ENCODE data around the gene DNAJB13.

The DNAJB13 gene

DNA sequence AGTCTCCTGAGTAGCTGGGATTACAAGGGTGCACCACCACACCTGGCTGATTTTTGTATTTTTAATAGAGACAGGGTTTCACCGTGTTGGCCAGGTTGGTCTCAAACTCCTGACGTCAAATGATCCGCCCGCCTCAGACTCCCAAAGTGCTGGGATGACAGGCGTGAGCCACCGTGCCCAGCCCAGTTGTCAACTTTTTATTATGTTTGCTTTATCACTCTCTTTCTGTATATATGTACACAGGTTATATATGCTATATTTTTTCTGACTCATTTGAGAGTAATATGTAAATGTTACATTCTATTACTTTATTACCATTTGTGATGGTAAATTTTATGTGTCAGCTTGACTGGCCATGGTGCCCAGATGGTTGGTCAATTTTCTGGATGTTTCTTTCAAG lies 18.9 kb upstream of the DNAJB13 start:
- Histone ChIP-seq H3K27ac (ENCODE audit: extremely low read depth, low read depth, low read length) (no peak overlapping the region), H3K36me3 (ENCODE audit: control insufficient read depth in 2 of 2, insufficient read depth in 1 of 2, low read length in 2 of 2) (peaks cover 4 to 48% of the 10 kb centered on the region in 2 experiments; a peak in 2 of 3 replicates), H3K4me1 (ENCODE audit: control insufficient read depth, insufficient read depth, low read length) (no peaks in the 10 kb centered on the region), H3K9me3 (ENCODE audit: control insufficient read depth, insufficient read depth, low read depth, low read length) (no peaks in the 10 kb centered on the region), H3K4me3 (ENCODE audit: low read depth, low read length) (no peak overlapping the region)
- TF ChIP-seq, protein P1, sequence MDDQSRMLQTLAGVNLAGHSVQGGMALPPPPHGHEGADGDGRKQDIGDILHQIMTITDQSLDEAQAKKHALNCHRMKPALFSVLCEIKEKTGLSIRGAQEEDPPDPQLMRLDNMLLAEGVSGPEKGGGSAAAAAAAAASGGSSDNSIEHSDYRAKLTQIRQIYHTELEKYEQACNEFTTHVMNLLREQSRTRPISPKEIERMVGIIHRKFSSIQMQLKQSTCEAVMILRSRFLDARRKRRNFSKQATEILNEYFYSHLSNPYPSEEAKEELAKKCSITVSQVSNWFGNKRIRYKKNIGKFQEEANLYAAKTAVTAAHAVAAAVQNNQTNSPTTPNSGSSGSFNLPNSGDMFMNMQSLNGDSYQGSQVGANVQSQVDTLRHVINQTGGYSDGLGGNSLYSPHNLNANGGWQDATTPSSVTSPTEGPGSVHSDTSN (CRISPR knock-in tag; IDR thresholded peaks at IDR 0.05) = no peak
- no peak for TF ChIP-seq ZNF555 (tag by site-specific recombination; conservative IDR thresholded peaks at IDR 0.05)
- no peak for TF ChIP-seq ZNF214 (tag by site-specific recombination; IDR thresholded peaks at IDR 0.05; ENCODE audit: borderline replicate concordance)
- no peak for TF ChIP-seq ZNF843 (tag by site-specific recombination; IDR thresholded peaks at IDR 0.05)
- TF ChIP-seq, protein P2, sequence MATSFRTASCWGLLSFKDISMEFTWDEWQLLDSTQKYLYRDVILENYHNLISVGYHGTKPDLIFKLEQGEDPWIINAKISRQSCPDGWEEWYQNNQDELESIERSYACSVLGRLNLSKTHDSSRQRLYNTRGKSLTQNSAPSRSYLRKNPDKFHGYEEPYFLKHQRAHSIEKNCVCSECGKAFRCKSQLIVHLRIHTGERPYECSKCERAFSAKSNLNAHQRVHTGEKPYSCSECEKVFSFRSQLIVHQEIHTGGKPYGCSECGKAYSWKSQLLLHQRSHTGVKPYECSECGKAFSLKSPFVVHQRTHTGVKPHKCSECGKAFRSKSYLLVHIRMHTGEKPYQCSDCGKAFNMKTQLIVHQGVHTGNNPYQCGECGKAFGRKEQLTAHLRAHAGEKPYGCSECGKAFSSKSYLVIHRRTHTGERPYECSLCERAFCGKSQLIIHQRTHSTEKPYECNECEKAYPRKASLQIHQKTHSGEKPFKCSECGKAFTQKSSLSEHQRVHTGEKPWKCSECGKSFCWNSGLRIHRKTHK (tag by site-specific recombination; IDR thresholded peaks at IDR 0.05) = no peak
- no peak for TF ChIP-seq SP7 (tag by site-specific recombination; IDR thresholded peaks at IDR 0.05)
- TF ChIP-seq ZNF529 (tag by site-specific recombination; IDR thresholded peaks at IDR 0.05; ENCODE audit: insufficient replicate concordance) = no peak
- TF ChIP-seq ZNF510 (tag by site-specific recombination; IDR thresholded peaks at IDR 0.05; ENCODE audit: insufficient replicate concordance) = no peak
- TF ChIP-seq, protein P3, sequence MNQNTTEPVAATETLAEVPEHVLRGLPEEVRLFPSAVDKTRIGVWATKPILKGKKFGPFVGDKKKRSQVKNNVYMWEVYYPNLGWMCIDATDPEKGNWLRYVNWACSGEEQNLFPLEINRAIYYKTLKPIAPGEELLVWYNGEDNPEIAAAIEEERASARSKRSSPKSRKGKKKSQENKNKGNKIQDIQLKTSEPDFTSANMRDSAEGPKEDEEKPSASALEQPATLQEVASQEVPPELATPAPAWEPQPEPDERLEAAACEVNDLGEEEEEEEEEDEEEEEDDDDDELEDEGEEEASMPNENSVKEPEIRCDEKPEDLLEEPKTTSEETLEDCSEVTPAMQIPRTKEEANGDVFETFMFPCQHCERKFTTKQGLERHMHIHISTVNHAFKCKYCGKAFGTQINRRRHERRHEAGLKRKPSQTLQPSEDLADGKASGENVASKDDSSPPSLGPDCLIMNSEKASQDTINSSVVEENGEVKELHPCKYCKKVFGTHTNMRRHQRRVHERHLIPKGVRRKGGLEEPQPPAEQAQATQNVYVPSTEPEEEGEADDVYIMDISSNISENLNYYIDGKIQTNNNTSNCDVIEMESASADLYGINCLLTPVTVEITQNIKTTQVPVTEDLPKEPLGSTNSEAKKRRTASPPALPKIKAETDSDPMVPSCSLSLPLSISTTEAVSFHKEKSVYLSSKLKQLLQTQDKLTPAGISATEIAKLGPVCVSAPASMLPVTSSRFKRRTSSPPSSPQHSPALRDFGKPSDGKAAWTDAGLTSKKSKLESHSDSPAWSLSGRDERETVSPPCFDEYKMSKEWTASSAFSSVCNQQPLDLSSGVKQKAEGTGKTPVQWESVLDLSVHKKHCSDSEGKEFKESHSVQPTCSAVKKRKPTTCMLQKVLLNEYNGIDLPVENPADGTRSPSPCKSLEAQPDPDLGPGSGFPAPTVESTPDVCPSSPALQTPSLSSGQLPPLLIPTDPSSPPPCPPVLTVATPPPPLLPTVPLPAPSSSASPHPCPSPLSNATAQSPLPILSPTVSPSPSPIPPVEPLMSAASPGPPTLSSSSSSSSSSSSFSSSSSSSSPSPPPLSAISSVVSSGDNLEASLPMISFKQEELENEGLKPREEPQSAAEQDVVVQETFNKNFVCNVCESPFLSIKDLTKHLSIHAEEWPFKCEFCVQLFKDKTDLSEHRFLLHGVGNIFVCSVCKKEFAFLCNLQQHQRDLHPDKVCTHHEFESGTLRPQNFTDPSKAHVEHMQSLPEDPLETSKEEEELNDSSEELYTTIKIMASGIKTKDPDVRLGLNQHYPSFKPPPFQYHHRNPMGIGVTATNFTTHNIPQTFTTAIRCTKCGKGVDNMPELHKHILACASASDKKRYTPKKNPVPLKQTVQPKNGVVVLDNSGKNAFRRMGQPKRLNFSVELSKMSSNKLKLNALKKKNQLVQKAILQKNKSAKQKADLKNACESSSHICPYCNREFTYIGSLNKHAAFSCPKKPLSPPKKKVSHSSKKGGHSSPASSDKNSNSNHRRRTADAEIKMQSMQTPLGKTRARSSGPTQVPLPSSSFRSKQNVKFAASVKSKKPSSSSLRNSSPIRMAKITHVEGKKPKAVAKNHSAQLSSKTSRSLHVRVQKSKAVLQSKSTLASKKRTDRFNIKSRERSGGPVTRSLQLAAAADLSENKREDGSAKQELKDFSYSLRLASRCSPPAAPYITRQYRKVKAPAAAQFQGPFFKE (tag by site-specific recombination; IDR thresholded peaks at IDR 0.05; ENCODE audit: borderline replicate concordance) = no peak
- no peak for TF ChIP-seq PRDM1 (tag by site-specific recombination; IDR thresholded peaks at IDR 0.05)
- TF ChIP-seq, protein P4, sequence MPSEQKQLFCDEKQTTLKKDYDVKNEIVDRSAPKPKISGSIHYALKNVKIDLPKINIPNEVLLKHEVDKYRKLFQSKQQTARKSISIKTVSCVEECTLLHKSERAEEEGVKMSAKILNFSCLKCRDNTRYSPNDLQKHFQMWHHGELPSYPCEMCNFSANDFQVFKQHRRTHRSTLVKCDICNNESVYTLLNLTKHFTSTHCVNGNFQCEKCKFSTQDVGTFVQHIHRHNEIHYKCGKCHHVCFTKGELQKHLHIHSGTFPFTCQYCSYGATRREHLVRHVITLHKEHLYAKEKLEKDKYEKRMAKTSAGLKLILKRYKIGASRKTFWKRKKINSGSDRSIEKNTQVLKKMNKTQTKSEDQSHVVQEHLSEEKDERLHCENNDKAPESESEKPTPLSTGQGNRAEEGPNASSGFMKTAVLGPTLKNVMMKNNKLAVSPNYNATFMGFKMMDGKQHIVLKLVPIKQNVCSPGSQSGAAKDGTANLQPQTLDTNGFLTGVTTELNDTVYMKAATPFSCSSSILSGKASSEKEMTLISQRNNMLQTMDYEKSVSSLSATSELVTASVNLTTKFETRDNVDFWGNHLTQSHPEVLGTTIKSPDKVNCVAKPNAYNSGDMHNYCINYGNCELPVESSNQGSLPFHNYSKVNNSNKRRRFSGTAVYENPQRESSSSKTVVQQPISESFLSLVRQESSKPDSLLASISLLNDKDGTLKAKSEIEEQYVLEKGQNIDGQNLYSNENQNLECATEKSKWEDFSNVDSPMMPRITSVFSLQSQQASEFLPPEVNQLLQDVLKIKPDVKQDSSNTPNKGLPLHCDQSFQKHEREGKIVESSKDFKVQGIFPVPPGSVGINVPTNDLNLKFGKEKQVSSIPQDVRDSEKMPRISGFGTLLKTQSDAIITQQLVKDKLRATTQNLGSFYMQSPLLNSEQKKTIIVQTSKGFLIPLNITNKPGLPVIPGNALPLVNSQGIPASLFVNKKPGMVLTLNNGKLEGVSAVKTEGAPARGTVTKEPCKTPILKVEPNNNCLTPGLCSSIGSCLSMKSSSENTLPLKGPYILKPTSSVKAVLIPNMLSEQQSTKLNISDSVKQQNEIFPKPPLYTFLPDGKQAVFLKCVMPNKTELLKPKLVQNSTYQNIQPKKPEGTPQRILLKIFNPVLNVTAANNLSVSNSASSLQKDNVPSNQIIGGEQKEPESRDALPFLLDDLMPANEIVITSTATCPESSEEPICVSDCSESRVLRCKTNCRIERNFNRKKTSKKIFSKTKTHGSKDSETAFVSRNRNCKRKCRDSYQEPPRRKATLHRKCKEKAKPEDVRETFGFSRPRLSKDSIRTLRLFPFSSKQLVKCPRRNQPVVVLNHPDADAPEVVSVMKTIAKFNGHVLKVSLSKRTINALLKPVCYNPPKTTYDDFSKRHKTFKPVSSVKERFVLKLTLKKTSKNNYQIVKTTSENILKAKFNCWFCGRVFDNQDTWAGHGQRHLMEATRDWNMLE (tag by site-specific recombination; conservative IDR thresholded peaks at IDR 0.05; ENCODE audit: low read depth) = no peak
- TF ChIP-seq ZNF157 (tag by site-specific recombination; IDR thresholded peaks at IDR 0.05) = no peak
- no peak for TF ChIP-seq ZNF423 (tag by site-specific recombination; IDR thresholded peaks at IDR 0.05)
- TF ChIP-seq ZNF221 (tag by site-specific recombination; IDR thresholded peaks at IDR 0.05; ENCODE audit: borderline replicate concordance) = no peak
- no peak for TF ChIP-seq ZBTB48 (tag by site-specific recombination; IDR thresholded peaks at IDR 0.05)
- POLR2A ChIA-PET = interaction anchor here (0.7 to 1.4 kb wide), 2 partner anchors 171 to 172 kb away, joined by 3 to 5 read pairs; partner anchors contain the start of gene RAB6A
- CTCF ChIA-PET = interaction anchor here (0.6 to 1.9 kb wide), 15 partner anchors 10 to 1451 kb away, joined by 3 to 18 read pairs (median 4); partner anchors contain the start of gene RAB6A

Data from HEK293 (cell line).